NCI-H2227 (cell line): ENCODE data around the gene RGS17.
"Not testable (repeated sequence)": the region's sequence is repeated elsewhere in the genome, so short reads cannot be mapped to it uniquely, and the experiment has no call there.

Experiments used
- DNase-seq: peaks from one replicate; lab custom pipeline; 2025; ENCODE audit not compliant: unreplicated experiment; lab: John Stamatoyannopoulos, UW

RGS17 gene

GRCh38 chr6:152999538-152999937 is 131.5 kb downstream of the RGS17 start:
- DNase-seq: not testable (repeated sequence)

GRCh38 chr6:152993847-152994246 is 137.2 kb downstream of the RGS17 start:
- no peak for DNase-seq

- no peak for DNase-seq
Measured at GRCh38 chr6:152993431-152993830, 137.7 kb downstream of the RGS17 start.

- no peak for DNase-seq
Measured at GRCh38 chr6:152986978-152987377, 144.1 kb downstream of the RGS17 start.

- DNase-seq: not testable (repeated sequence)
Measured at GRCh38 chr6:152985300-152985699, 145.8 kb downstream of the RGS17 start.

- no peak for DNase-seq
Measured at GRCh38 chr6:152984513-152984872, 146.6 kb downstream of the RGS17 start.

GRCh38 chr6:152983637-152984512 is 147.2 kb downstream of the RGS17 start:
- DNase-seq: peak; percentile 96

GRCh38 chr6:152982904-152983636 is 148.0 kb downstream of the RGS17 start, which contains the start of gene FBXO5:
Gene FBXO5 (minus strand): TSS chr6:152983041. CDS start chr6:152982959, 82 bp downstream.
- DNase-seq: peak; percentile 96

- DNase-seq: peak; percentile 40
Measured at GRCh38 chr6:152981989-152982903, 148.8 kb downstream of the RGS17 start.

GRCh38 chr6:152981219-152981618 is 149.9 kb downstream of the RGS17 start:
- no peak for DNase-seq

GRCh38 chr6:152980656-152981055 is 150.4 kb downstream of the RGS17 start:
- no peak for DNase-seq

- DNase-seq: no peak
Measured at GRCh38 chr6:152979116-152979515, 152.0 kb downstream of the RGS17 start.

- no peak for DNase-seq
Measured at GRCh38 chr6:152978058-152978457, 153.0 kb downstream of the RGS17 start.

- no peak for DNase-seq
Measured at GRCh38 chr6:152977556-152977955, 153.5 kb downstream of the RGS17 start.

GRCh38 chr6:152976749-152977148 is 154.3 kb downstream of the RGS17 start:
- no peak for DNase-seq

- no peak for DNase-seq
Measured at GRCh38 chr6:152975204-152975915, 155.7 kb downstream of the RGS17 start.

- DNase-seq: no peak
Measured at GRCh38 chr6:152973916-152974315, 157.2 kb downstream of the RGS17 start.

GRCh38 chr6:152969688-152970418 is 161.2 kb downstream of the RGS17 start:
- DNase-seq: no peak

- not testable (repeated sequence) for DNase-seq
Measured at GRCh38 chr6:152966168-152966894, 164.8 kb downstream of the RGS17 start.
